HG02678 (cell line): ENCODE data around the gene GATAD2B.

ENCODE experiments used
- ATAC-seq: cut with Tn5 transposase; IDR thresholded peaks from one replicate; pipeline ENCODE4 v1.9.1; 2021; ENCODE audit warnings: mild to moderate bottlenecking, moderate library complexity; ENCODE audit not compliant: unreplicated experiment

Gene GATAD2B

DNA sequence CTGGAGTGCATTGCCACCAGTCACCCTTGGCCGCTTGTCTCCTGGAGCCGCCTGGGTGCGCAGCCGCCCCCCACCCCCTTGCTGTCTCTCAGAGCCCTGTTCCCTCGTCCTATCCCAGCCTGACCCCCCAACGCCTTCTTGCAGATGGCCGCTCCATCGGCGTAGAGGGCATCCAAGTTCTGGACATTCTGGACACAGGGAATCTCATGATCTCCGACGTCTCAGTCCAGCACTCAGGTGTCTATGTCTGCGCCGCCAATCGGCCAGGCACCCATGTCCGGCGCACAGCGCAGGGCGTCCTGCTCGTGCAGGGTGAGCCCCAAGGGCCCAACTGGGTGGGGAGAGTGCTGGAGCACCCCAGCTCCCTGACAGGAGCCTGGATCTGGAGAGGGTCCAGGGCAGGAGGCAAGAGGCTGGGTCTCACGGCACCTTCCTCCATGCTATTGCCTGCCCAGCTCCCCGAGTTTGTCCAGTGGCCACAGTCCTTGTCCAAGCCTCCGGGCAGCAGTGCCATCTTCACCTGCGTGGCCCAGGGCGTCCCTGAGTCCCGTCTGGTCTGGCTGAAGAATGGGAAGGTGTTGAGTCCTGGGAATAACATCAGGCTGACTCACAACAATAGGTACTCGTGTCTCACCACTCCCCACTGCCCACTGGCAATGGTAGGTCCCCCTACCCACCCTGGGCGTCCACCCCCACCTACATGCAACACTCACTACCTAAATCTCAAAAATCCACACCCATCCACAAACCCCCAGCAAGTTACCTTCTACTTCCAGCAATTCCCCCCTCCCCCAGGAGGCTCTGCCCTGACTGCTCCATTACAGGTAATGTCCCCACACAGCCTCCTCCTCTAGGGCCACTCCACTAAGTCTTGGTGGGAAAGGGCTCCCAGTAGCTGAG is 123.0 kb downstream of the GATAD2B start:
- no peak for ATAC-seq

GRCh38 chr1:153799016-153799415 is 123.8 kb downstream of the GATAD2B start:
- no peak for ATAC-seq

GRCh38 chr1:153798468-153798780 is 124.3 kb downstream of the GATAD2B start:
- ATAC-seq = no peak

GRCh38 chr1:153796786-153797659 is 125.7 kb downstream of the GATAD2B start:
- peak; percentile 76 for ATAC-seq

DNA sequence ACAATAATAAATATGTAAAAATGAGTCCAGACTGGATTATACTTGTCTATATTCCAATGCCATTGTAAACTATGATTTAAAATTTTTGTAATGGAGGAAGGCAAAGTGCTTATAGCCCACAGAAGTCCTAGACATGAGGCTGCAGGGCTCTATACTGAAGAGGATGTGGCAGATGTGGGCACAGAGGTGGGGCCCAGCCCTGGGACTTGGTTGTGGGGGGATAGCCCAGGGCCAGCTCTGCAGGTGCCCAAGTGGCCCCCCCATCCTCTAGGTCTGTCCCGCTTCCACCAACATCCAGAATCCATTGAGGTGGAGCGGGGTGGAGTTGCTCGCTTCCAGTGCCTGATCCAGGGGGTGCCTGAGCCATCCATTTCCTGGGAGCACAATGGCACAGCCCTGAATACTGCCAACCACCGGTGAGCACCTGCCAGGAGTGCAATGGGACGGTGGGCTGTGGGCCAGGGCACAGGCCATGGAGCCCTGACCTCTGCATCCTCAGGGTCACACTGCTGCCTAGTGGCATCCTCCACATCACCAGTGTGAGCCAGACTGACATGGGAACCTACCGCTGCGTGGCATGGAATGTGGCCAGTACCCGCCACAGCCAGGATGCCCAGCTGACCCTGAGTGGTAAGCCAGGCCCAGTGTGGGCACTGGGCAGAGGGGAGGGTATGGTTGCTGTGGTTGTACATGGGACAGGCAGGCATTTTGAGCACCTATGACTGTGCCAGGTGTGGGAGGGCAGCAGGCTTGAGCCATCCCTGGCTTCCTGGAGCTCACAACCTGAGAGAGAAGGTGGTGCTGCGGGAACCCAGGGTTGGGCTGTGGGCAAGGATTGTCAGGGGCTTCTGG is 126.6 kb downstream of the GATAD2B start:
- ATAC-seq = no peak

DNA sequence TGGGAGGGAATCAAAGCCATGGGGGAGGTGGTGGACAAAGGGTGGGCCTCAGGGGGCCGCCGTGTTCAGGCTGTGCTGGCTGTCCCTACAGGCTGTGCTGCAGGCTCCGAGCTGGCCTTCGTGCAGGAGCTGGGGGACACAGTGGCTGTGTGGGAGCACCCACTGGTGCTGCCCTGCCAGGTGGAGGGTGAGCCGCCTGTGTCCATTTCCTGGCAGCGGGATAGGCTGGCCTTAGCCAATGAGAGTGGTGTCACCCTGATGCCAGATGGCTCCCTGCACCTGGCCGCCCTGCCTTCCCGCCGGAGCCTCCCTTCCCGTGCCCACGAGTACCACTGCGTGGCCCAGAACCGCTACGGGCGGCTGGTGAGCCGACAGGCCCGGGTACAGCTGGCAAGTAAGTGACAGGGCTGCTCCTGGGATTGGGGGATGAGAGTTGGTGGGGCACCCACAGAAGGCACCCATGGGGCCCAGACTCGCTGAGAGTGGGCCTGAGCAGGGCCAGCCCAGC is 127.4 kb downstream of the GATAD2B start:
- no peak for ATAC-seq

DNA sequence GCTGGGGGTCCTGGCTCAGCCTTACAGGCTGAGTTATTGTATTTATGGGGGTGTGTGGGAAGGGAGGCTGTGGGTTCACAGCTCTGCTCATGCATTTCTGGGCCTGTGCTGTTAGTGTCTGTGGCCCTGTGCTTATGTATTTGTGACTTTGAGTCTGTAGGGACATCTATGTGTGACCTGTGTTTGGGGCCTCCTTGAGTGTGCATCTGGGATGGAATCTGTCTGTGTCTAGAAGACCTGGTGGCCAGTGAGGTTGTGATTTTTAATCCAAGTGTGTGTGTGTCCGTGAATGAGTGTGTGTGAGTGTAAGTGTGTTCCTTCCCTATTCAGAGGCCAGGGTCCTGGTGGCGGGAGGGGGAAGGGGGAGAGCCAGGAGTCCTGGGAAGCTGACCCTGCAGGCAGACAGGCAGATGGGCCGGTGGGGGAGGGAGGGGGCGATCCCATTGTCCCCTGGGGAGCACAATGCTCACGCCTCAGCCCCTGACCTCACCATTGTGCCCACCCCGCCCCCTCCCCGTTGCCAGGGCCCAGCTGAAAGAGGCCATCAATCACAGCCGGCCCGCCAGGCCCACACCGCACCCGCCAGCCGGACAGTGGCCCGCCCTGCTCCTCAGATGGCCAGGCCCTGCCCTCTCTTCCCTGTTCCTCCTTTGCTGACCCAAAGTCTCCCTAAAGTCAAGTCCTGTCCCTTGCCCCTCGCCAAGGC is 128.0 kb downstream of the GATAD2B start:
- ATAC-seq = no peak

- no peak for ATAC-seq
These were observed 128.7 kb downstream of the GATAD2B start for GRCh38 chr1:153793973-153794615.

GRCh38 chr1:153793261-153793972 is 129.4 kb downstream of the GATAD2B start:
- no peak for ATAC-seq

GRCh38 chr1:153792631-153793041 is 130.1 kb downstream of the GATAD2B start:
- no peak for ATAC-seq

GRCh38 chr1:153791648-153792253 is 131.0 kb downstream of the GATAD2B start:
- ATAC-seq = no peak

DNA sequence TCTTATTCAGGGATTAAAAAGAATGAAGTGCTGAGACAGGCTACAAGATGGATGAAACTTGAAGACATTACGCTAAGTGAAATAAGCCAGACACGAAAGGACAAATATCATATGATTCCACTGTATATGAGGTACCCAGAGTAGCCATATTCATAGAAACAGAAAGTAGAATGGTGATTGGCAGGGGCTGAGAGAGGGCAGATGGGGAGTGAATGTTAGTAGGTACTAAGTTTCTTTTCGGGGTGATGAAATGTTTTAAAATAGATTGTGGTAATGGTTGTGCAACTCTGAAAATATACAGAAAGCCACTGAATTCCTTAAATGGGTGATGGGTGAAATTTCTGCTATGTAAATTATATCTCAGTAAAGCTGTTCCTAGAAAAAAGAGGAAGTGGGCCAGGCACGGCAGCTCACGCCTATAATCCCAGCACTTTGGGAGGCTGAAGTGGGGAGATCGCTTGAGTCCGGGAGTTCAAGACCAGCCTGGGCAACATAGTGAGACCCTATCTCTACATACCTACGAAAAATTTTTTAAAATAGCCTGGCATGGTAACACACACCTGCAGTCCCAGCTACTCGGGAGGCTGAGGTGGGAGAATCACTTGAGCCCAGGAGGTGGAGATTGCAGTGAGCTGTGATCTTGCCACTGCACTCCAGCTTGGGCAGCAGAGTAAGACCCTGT is 131.7 kb downstream of the GATAD2B start:
- ATAC-seq = peak; percentile 91

- ATAC-seq = no peak
These were observed 132.3 kb downstream of the GATAD2B start for GRCh38 chr1:153790313-153790965.

DNA sequence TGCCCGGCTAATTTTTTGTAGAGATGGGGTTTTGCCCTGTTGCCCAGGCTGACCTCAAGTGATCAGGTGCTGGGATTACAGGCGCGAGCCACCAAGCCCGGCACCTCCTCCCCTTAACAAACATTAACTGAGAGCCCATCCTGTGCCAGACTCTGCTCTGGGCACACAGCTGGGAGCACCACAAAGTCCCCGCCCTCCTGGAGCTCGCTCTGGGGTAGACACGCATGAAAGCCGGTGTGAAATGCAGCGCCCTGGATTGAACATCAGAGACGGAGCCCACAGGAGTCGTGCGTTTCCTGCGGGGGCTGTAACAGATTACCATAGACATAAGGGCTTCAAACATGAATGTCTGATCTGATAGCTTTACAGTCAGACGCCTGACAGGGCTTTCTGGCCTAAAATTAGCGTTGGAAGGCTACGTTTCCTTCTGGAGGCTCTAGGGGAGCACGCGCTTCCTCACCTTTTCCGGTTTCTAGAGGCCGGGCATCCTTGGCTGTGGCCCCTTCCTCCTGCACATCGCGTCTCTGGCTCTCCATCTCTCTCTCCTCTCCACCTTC is 133.2 kb downstream of the GATAD2B start:
- no peak for ATAC-seq

DNA sequence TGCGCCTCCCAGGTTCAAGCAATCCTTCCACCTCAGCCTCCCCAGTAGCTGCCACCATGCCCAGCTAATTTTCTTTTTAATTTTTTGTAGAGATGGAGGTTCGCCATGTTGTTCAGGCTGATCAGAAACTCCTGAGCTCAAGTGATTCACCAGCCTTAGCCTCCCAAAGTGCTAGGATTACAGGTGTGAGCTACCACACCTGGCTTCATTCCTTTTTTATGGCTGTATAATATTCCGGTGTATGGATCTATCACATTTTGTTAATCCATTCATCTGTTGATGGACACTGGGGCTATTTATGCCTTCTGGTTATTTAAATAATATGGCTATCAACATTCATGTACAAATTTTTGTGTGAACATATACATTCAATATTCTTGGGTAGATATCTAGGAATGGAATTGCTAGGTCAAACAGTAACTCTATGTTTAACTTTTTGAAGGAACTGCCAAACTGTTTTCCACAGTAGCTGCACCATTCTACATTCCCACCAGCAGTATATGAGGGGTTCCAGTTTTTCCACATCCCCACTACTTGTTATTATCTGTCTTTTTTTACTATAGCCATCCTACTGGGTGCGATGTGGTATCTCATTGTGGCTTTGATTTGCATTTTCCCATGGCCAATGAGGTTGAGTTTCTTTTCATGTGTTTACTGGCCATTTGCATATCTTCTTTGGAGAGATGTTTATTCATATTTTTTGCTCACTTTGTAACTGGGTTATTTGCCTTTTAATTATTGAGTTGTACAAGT is 136.6 kb downstream of the GATAD2B start:
- ATAC-seq = no peak
